Esophagus (tissue), 2 donors: ENCODE results near the gene ERG28. TPM values are rescaled to one million over a fixed set of nuclear protein-coding genes. Genes with fewer than 3 reads are reported as not detected.
"Not testable (repeated sequence)": the region's sequence is repeated elsewhere in the genome, so short reads cannot be mapped to it uniquely, and the experiment has no call there.

Experiments
- H3K27ac ChIP-seq, 2 donors: one replicate each; pipeline ENCODE4 v1.5.1; 2013; ENCODE audit warnings: low read depth in 2 of 2, mild to moderate bottlenecking in 2 of 2, inconsistent platforms in 1 of 2, low read length in 1 of 2, moderate library complexity in 1 of 2
- H3K27me3 ChIP-seq, 2 donors: one replicate each; pipeline ENCODE4 v1.6.1; 2013; ENCODE audit warnings: low read length in 2 of 2, control low read depth in 1 of 2, mild to moderate bottlenecking in 1 of 2; ENCODE audit not compliant: insufficient read depth in 2 of 2, control insufficient read depth in 1 of 2
- H3K36me3 ChIP-seq, 2 donors: one replicate each; pipeline ENCODE4 v1.6.1; 2013; ENCODE audit warnings: low read length in 1 of 2; ENCODE audit not compliant: control insufficient read depth in 2 of 2, insufficient read depth in 2 of 2
- H3K4me1 ChIP-seq, 2 donors: one replicate each; pipeline ENCODE4 v1.6.1; 2013; ENCODE audit warnings: low read length in 1 of 2; ENCODE audit not compliant: control insufficient read depth in 2 of 2, insufficient read depth in 2 of 2
- H3K4me3 ChIP-seq, 2 donors: one replicate each; pipeline ENCODE4 v1.5.1; 2013; ENCODE audit warnings: low read length in 2 of 2, mild to moderate bottlenecking in 2 of 2, low read depth in 1 of 2, moderate library complexity in 1 of 2
- H3K9me3 ChIP-seq, 2 donors: one replicate each; pipeline ENCODE4 v1.6.1; 2013; ENCODE audit warnings: mild to moderate bottlenecking in 2 of 2, low read depth in 1 of 2, low read length in 1 of 2, moderate library complexity in 1 of 2; ENCODE audit not compliant: control insufficient read depth in 2 of 2, insufficient read depth in 1 of 2
- WGBS, 2 donors: extraction: QIAGEN DNeasy Blood & Tissue Kit; methylation state at CpG; one replicate each; pipeline ENCODE4 v1.1.7; 2013; 5-methylcytosine and 5-hydroxymethylcytosine counted together
- polyA plus RNA-seq, 2 donors: library from polyadenylated mRNA; stranded (reverse); fragments of 200-250 nt; gene quantifications; one replicate each; pipeline ENCODE4 v1.2.3, GENCODE V29; 2013
- donor health status: healthy with polysubstance abuse.
- donor health status: Bipolar disorder and iron deficiency.

The ERG28 gene
- polyA plus RNA-seq, 2 donors: 31.0 to 43.5 TPM

DNA sequence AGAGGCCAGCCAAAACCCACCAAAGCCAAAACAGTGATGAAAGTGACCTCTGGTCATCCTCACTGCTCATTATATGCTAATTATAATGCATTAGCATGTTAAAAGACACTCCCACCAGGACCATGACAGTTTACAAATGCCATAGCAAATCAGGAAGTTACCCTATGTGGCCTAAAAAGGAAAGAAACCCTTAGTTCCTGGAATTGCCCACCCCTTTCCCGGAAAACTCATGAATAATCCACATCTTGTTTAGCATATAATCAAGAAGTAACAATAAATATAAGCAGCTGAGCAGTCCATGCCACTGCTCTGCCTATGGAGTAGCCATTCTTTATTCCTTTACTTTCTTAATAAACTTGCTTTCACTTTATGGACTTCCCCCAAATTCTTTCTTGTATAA lies 60.6 kb downstream of the ERG28 start:
- not testable (repeated sequence) for H3K4me1 ChIP-seq
- 88 to 91% methylated on average over 1 of the region's 1 CpG for WGBS, 2 donors

More for the DNA sequence above, 60.6 kb downstream of the ERG28 start:
- H3K27ac ChIP-seq, H3K9me3 ChIP-seq, H3K4me3 ChIP-seq, H3K36me3 ChIP-seq, H3K27me3 ChIP-seq: not testable (repeated sequence)

Other genes with a start within 250 kb of the ERG28 start
- 10 to 100 TPM; 13.4 to 18.4 TPM for gene JDP2, start 232.9 kb downstream of the ERG28 start, polyA plus RNA-seq
- 1 to 10 TPM; 1.8 to 2.0 TPM for gene BATF, start 138.4 kb downstream of the ERG28 start, polyA plus RNA-seq
- 1 to 10 TPM; 1.2 to 2.2 TPM for gene FLVCR2, start 82.3 kb downstream of the ERG28 start, polyA plus RNA-seq
- 10 to 100 TPM; 10.5 to 10.6 TPM for gene TTLL5, start 370 bp upstream of the ERG28 start, polyA plus RNA-seq